ENCODE results near the gene ALKBH5.

DNA sequence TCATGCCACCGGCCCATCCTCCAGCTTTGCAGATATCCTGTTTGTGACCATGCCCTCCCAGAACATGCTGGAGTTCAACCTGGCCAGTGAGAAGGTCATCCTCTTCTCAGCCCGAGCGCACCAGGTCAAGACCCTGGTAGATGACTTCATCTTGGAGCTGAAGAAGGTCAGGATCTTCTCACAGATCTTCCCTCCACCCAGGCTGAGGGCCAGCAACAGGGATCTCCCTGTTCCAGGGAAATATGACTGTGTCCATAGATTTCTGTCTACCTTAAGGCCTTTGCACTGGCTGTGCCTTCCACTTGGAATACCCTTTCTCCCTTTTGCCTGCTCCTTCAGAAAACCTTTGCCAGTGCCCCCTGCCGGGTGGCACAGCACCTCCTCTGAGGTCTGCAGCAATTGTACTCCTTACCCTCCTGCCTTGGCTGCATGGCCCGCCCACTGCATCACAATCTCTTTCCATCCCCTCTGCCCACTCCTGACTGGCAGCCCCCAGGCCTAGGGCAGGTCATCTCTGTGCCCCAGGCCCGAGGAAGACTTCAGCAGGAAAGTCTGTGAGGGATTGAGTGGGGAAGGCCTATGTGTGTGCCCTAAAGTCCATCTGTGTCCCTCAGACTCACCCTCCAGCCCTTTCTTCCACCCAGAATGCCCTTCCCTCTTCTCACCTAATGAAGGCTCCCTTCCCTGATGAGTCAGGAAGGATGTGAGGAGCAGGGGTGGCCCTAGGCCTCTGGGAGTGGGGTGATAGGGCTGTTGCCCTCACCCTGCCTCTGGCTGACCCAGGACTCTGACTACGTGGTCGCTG, 27.3 kb upstream of the ALKBH5 start:
- TF ChIP-seq POLR2A (IDR thresholded peaks at IDR 0.05) = no peak
- TF ChIP-seq CTCF (IDR thresholded peaks at IDR 0.05 in 4 of 5, conservative IDR thresholded peaks at IDR 0.05 in 1 of 5) = no peak
